ENCODE measurements around the gene HOXD10. TPM values are rescaled to one million over a fixed set of nuclear protein-coding genes. Genes with fewer than 3 reads are reported as not detected.

HOXD10 gene
- total and polyA plus RNA-seq, 4 donors: not detected

DNA sequence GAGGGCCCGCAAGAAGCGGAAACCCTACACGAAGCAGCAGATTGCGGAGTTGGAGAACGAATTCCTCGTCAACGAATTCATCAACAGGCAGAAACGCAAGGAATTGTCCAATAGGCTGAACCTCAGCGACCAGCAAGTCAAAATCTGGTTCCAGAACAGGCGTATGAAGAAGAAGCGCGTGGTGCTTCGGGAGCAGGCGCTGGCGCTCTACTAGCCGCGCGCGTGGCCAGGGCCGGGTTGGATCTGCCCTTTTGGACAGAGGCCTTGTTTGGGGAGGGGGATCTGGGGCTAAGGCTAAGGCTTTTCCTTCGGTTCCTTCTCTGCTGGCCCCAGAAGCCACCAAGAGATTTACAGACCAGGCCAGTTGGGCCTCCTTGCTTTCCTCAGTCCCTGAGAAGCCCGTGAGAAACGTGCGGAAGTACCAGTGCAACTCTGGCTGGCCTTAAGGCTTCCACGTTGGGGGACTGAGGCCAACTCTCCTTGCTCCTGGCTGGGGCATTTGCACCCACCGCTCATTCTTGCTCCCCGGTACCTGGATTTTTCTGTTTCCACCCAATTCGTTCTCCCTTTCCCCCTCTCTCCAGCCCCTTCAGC is 15.9 kb upstream of the HOXD10 start (continued):
- TF ChIP-seq, protein P1, sequence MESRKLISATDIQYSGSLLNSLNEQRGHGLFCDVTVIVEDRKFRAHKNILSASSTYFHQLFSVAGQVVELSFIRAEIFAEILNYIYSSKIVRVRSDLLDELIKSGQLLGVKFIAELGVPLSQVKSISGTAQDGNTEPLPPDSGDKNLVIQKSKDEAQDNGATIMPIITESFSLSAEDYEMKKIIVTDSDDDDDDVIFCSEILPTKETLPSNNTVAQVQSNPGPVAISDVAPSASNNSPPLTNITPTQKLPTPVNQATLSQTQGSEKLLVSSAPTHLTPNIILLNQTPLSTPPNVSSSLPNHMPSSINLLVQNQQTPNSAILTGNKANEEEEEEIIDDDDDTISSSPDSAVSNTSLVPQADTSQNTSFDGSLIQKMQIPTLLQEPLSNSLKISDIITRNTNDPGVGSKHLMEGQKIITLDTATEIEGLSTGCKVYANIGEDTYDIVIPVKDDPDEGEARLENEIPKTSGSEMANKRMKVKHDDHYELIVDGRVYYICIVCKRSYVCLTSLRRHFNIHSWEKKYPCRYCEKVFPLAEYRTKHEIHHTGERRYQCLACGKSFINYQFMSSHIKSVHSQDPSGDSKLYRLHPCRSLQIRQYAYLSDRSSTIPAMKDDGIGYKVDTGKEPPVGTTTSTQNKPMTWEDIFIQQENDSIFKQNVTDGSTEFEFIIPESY (IDR thresholded peaks at IDR 0.05): no peak
- TF ChIP-seq EGR1 (IDR thresholded peaks at IDR 0.05; ENCODE audit: low read depth in 2 of 2): no peak
- TF ChIP-seq RXRA (IDR thresholded peaks at IDR 0.05): no peak
- TF ChIP-seq JUND (IDR thresholded peaks at IDR 0.05): no peak
- TF ChIP-seq, protein P2, sequence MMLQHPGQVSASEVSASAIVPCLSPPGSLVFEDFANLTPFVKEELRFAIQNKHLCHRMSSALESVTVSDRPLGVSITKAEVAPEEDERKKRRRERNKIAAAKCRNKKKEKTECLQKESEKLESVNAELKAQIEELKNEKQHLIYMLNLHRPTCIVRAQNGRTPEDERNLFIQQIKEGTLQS (IDR thresholded peaks at IDR 0.05): no peak
- no peak for TF ChIP-seq HNF4A (conservative IDR thresholded peaks at IDR 0.05)
- no peak for TF ChIP-seq YY1 (IDR thresholded peaks at IDR 0.05)

DNA sequence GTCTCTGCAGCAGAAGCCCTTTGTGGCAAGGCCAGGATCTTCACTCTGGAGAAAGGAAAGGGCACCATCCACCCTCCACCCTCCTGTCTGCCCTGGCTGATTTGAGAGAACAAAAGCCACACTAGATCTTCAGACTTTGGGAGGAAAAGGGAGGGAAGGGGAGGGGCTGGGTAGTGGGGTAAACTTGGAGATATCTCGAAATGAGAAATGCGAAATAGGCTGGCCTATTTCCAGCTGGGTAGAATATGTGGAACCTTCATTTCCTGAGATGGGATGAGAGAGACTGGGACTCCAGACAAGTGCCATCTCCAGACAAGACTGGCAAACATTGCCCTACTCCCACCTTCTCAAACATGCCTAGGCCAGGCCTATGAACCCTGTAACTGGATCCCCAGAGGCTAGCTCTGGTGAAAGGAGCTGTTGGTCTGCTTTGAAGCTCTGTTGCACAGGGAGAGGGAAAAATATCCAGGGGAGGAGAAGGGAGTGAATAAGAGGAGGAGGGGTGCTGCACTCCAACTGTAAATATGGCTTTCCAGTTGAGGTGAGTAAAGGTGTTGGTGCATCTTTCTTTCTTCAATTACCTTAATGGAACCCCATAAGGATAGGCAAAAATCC is 15.3 kb upstream of the HOXD10 start:
- no peak for TF ChIP-seq FOXA2 (IDR thresholded peaks at IDR 0.05)
- no peak for TF ChIP-seq EGR1 (IDR thresholded peaks at IDR 0.05; ENCODE audit: low read depth in 2 of 2)
- TF ChIP-seq NR2F2 (IDR thresholded peaks at IDR 0.05): no peak
- H3K27ac ChIP-seq (ENCODE audit: low read depth in 1 of 2, low read length in 2 of 2): no peak overlapping the region
- no peak for DNase-seq (ENCODE audit: low spot score)
- WGBS: 17% methylated on average over 2 of the region's 2 CpGs
- H3K4me3 ChIP-seq (ENCODE audit: low read depth in 1 of 3, low read length in 3 of 3): no peak overlapping the region
- no peaks in the 10 kb centered on the region for H3K9me3 ChIP-seq (ENCODE audit: control insufficient read depth in 4 of 4, low read length in 3 of 4)
- H3K4me1 ChIP-seq (ENCODE audit: control insufficient read depth in 4 of 4, insufficient read depth in 4 of 4, low read length in 3 of 4): peaks cover 1 to 25% (median 14%) of the 10 kb centered on the region in 4 donors
- H3K27me3 ChIP-seq (ENCODE audit: control insufficient read depth in 4 of 4, insufficient read depth in 4 of 4, low read length in 3 of 4): peaks cover 20 to 78% (median 39%) of the 10 kb centered on the region in 4 donors
- H3K36me3 ChIP-seq (ENCODE audit: control insufficient read depth in 4 of 4, insufficient read depth in 3 of 4, low read depth in 1 of 4, low read length in 3 of 4): no peaks in the 10 kb centered on the region
- no peak overlapping the region for H3K9ac ChIP-seq (ENCODE audit: low read depth in 1 of 2, low read length in 2 of 2)

DNA sequence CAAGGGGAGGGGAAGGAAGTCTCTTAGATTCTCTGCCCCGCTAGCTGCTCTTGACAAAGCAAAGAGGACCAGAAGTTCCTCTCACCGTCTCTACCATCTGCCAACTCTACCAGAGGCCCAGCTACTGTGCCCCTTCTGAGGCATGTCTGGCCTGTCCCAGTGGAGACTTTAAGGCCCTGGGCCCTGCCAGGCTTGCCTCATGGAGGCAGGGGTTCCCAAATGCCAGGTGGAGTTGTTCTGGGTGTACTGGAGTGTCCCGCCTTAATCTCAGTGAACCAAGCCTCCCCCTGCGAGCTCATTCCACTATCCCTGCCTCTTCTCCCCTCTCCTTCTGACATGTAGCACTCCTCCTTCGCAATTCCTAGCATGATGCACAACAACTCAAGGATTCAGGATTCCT is 14.7 kb upstream of the HOXD10 start:
- H3K27me3 ChIP-seq (ENCODE audit: control insufficient read depth in 4 of 4, insufficient read depth in 4 of 4, low read length in 3 of 4): peaks cover 22 to 73% (median 37%) of the 10 kb centered on the region in 4 donors
- no peak overlapping the region for H3K9ac ChIP-seq (ENCODE audit: low read depth in 1 of 2, low read length in 2 of 2)
- H3K4me3 ChIP-seq (ENCODE audit: low read depth in 1 of 3, low read length in 3 of 3): no peak overlapping the region
- no peak for TF ChIP-seq RXRA (IDR thresholded peaks at IDR 0.05)
- H3K9me3 ChIP-seq (ENCODE audit: control insufficient read depth in 4 of 4, low read length in 3 of 4): no peaks in the 10 kb centered on the region
- WGBS: 38% methylated on average over 5 of the region's 5 CpGs
- DNase-seq (ENCODE audit: low spot score): no peak
- peaks cover 1 to 23% (median 9%) of the 10 kb centered on the region in 4 donors for H3K4me1 ChIP-seq (ENCODE audit: control insufficient read depth in 4 of 4, insufficient read depth in 4 of 4, low read length in 3 of 4)
- no peaks in the 10 kb centered on the region for H3K36me3 ChIP-seq (ENCODE audit: control insufficient read depth in 4 of 4, insufficient read depth in 3 of 4, low read depth in 1 of 4, low read length in 3 of 4)
- H3K27ac ChIP-seq (ENCODE audit: low read depth in 1 of 2, low read length in 2 of 2): no peak overlapping the region

DNA sequence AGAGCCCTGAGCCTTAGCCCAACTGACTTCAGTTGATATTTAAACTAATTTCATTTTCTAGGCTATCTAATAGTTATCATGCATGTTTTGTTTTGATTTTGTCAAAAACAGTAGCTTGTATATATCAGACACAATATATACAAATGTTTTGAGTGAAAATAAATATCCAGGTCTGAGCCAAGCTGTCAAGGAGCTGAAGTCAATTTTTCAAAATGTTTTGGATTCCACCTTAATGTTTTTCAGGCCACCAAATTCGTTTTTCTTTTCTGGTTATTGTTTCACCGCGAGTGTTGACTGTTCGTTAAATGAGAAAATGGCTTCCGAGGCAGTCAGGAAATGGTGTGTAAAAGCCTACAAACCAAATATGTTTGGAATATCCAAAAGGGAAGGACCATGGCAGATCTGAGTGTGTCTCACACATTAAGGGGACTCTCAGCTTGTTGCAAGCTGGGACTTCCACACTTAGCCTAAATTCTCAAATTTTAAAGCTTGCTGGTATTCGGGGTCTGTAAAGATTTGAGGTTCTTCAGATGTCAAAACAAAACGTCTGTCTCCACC is 14.2 kb upstream of the HOXD10 start:
- Histone ChIP-seq H3K27me3 (ENCODE audit: control insufficient read depth in 4 of 4, insufficient read depth in 4 of 4, low read length in 3 of 4) (peaks cover 27 to 70% (median 37%) of the 10 kb centered on the region in 4 donors), H3K4me1 (ENCODE audit: control insufficient read depth in 4 of 4, insufficient read depth in 4 of 4, low read length in 3 of 4) (peaks cover 0 to 23% (median 6%) of the 10 kb centered on the region in 4 donors), H3K4me3 (ENCODE audit: low read depth in 1 of 3, low read length in 3 of 3) (no peak overlapping the region), H3K27ac (ENCODE audit: low read depth in 1 of 2, low read length in 2 of 2) (no peak overlapping the region), H3K9ac (ENCODE audit: low read depth in 1 of 2, low read length in 2 of 2) (no peak overlapping the region), H3K36me3 (ENCODE audit: control insufficient read depth in 4 of 4, insufficient read depth in 3 of 4, low read depth in 1 of 4, low read length in 3 of 4) (no peaks in the 10 kb centered on the region), H3K9me3 (ENCODE audit: control insufficient read depth in 4 of 4, low read length in 3 of 4) (no peaks in the 10 kb centered on the region)
- 16% methylated on average over 7 of the region's 7 CpGs for WGBS
- TF ChIP-seq FOXA2 (IDR thresholded peaks at IDR 0.05): no peak
- TF ChIP-seq HNF4A (conservative IDR thresholded peaks at IDR 0.05): no peak
- TF ChIP-seq YY1 (IDR thresholded peaks at IDR 0.05): no peak
- no peak for DNase-seq (ENCODE audit: low spot score)
